D721Med (cell line): ENCODE measurements around the gene MOB3B.
"Not testable (repeated sequence)": the region's sequence is repeated elsewhere in the genome, so short reads cannot be mapped to it uniquely, and the experiment has no call there.

Source experiments
- DNase-seq: peaks from one replicate; pipeline ENCODE4 v3.0.0; 2011; ENCODE audit warnings: low spot score; ENCODE audit not compliant: insufficient read length
- FAIRE-seq: peaks from 2 replicates; lab custom pipeline; 2011; peaks lifted over from hg19 to GRCh38; lab: Jason Lieb, UNC
- CTCF ChIP-seq: IDR thresholded peaks from 2 replicates; pipeline ENCODE4 v1.5.1; 2012; ENCODE audit warnings: mild to moderate bottlenecking, control low read depth; ENCODE audit not compliant: insufficient read depth; ENCODE audit errors: missing control alignments

The MOB3B gene

GRCh38 chr9:27504259-27504658 is 25.4 kb downstream of the MOB3B start:
- DNase-seq, result no peak
- no peak for TF ChIP-seq CTCF
- FAIRE-seq, result no peak

GRCh38 chr9:27503623-27504022 is 26.0 kb downstream of the MOB3B start:
- TF ChIP-seq CTCF, result no peak
- no peak for FAIRE-seq
- no peak for DNase-seq

GRCh38 chr9:27500902-27501301 is 28.7 kb downstream of the MOB3B start:
- not testable (repeated sequence) for DNase-seq, FAIRE-seq

- no peak for FAIRE-seq
- DNase-seq, result no peak
- TF ChIP-seq CTCF, result no peak
Measured at GRCh38 chr9:27499451-27499850, 30.2 kb downstream of the MOB3B start.

GRCh38 chr9:27497883-27498417 is 31.7 kb downstream of the MOB3B start:
- no peak for DNase-seq

GRCh38 chr9:27496135-27496504 is 33.5 kb downstream of the MOB3B start:
- DNase-seq (no peak), FAIRE-seq (no peak)
- TF ChIP-seq CTCF, result no peak

More at GRCh38 chr9:27497883-27498417, 31.7 kb downstream of the MOB3B start:
- no peak for FAIRE-seq
- TF ChIP-seq CTCF, result no peak

- FAIRE-seq (no peak), DNase-seq (no peak)
- no peak for TF ChIP-seq CTCF
Measured at GRCh38 chr9:27495480-27496134, 34.0 kb downstream of the MOB3B start.

GRCh38 chr9:27491154-27491553 is 38.5 kb downstream of the MOB3B start:
- FAIRE-seq (no peak), DNase-seq (no peak)
- no peak for TF ChIP-seq CTCF
